Stimulated activated CD4-positive, alpha-beta T cell treated with anti-CD3 and anti-CD28 coated beads, Interleukin-1b, Interleukin-23, amount 100 ng/mL, for 24 hours (primary cell): ENCODE results near the gene CCDC74B.
A peak's percentile ranks its signal among the peaks of the same experiment; 100 is the strongest.
"Not testable (repeated sequence)": the region's sequence is repeated elsewhere in the genome, so short reads cannot be mapped to it uniquely, and the experiment has no call there.

Experiments
- DNase-seq, 4 experiments: peaks; one replicate each; pipeline ENCODE4 v3.0.0-alpha.2; 2020; ENCODE audit warnings: low read depth in 4 of 4, low spot score in 1 of 4

Gene CCDC74B

GRCh38 chr2:130145006-130145414 lies at the start of gene CCDC74B:
Gene CCDC74B, minus strand, starts transcription at chr2:130145112. Its CDS starts 116 bp downstream, at chr2:130144996.
- DNase-seq = peak in 3 of 4 experiments; percentile 11 to 45 (median 24)

DNA sequence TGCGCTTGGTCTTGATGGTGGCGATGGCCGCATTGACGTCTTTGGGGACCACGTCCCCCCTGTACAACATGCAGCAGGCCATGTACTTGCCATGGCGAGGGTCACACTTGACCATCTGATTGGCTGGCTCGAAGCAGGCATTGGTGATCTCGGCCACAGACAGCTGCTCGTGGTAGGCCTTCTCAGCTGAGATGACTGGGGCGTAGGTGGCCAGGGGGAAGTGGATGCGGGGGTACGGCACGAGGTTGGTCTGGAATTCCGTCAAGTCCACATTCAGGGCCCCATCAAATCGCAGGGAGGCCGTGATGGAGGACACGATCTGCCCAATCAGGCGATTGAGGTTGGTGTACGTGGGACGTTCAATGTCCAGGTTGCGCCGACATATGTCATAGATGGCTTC lies 48.9 kb upstream of the CCDC74B start:
- DNase-seq = not testable (repeated sequence)

DNA sequence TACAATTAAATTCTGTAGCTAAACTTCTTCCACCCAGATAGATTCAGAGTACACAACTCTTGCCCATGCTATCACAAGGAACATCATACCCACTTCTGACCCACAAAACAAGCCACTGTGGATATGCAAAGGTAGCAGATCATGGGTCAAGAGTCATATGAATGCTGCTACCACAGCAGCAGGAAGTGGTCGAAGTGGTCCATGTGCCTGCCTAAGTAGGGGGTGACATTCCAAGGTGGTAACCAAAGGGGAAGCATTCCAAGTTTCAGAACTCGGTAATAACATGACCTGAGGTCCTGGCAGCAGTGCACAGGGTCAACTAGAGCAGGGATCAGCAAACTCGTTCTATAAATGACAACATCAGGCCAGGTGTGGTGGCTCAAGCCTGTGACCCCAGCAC lies 47.5 kb upstream of the CCDC74B start:
- DNase-seq = not testable (repeated sequence)

GRCh38 chr2:130191319-130191718 lies 46.4 kb upstream of the CCDC74B start:
- not testable (repeated sequence) for DNase-seq

DNA sequence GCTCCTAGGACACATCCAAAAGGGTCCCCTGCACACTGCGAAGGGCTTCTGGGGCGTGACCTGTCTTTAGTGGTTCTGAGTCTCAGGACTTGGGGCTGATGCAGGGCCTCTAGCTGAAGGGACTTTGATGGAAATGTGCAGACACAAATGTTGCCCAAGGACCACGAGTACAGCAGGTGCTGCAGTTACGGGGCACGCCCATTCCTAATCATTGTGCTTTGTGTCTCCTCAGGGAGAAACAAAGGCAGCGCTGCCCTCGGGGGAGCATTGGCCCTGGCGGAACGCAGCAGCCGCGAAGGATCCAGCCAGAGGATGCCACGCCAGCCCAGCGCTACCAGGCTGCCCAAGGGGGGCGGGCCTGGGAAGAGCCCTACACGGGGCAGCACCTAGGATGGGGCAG lies 45.3 kb upstream of the CCDC74B start:
- no peak for DNase-seq

DNA sequence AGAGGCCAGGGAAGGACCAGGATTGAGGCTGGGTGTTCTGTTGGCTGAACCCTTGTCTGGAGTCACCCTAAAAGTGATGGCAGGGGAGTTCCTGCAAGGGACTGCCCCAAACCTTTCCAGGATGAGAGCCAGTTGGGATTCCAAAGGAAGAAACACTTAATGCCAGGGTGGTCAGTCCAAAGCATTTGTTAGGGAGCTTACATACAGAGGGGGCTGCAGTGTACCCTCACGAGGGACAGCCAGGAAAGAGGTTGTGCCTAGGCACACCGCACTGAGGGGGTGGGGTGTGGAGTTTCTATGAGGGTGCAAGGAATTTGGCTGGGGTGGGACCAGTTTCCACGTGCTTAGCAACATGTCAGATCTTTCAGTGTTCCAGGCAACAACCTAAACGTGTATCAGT lies 44.0 kb upstream of the CCDC74B start:
- DNase-seq = not testable (repeated sequence)

DNA sequence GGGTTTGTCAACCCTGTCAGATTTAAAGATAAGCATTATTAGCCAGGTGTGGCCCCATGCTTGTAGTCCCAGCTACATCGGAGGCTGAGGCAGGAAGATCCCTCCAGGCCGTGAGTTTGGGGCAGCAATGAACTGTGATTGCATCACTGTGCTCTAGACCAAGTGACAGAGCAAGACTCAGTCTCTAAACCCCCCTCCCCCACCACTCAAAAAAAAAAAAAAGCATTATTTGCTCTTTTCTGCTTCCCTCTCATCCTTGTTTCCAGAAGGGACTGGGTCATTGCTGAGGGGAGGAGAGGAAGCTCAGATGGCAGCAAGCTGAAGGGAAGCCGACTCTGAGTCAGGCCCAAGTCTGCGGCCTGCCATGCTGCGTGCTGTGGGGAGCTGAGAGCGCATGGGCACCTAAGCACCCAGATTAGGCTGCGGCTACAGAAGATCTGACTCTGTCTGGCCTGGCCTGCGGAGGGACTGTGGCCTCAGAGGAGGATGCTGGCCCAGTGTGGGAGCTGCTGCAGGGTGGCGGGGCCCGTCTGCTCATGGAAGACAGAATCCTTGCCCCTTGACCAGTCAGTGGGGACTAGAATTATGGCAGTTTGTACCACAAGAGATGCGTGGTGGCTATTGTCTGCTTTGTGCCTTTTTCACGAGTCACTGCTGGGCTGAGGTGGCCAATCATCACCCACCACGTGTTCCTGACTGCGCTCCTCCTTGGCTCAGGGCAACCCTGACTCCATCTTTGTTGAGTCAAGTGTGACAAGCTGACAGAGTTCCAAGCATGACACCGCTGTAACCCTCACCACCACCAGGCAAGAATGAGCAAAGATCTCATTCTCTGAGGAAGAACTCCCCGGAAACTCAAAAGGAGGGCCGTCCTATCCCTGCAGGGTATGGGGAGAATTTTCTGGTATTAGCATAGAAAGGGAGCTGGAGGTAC lies 43.2 kb upstream of the CCDC74B start:
- not testable (repeated sequence) for DNase-seq

DNA sequence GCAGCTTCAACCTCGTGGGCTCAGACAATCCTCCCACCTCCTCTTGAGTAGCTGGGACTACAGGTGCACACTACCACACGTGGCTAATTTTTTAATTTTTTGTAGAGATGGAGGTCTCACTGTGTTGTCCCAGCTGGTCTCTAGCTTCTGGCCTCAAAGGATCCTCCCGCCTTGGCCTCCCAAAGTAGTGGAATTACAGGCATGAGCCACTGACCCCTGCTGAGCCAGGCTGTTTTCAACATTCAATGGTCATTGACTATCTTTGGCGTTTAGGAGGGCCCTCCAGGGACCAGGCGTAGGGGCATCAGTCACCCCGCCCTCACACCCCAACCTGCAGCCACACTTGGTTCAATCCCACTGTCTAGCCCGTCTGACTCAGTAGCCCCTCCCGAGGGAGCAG lies 42.4 kb upstream of the CCDC74B start:
- DNase-seq = no peak

- no peak for DNase-seq
Observed at GRCh38 chr2:130186391-130186790, 41.5 kb upstream of the CCDC74B start.

DNA sequence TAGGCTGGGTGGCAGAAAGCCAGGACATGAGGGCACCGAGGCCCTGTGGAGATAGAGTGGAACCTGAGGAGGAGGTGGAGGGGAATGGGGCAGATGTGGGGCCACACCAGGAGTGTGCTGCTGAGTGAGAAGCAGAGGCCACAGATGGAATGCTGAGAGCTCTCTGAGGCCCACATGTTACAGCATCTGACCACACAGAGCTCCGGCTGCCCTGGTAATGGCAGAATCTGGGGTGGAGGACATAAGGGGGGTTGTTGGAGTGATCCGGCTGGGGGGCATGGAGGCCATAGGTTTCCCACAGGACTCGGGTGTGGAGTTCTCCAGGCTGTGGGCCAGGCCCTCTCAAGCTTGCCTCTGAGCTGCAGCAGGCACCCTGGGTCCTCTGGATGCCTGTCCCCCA lies 41.0 kb upstream of the CCDC74B start:
- DNase-seq = no peak

DNA sequence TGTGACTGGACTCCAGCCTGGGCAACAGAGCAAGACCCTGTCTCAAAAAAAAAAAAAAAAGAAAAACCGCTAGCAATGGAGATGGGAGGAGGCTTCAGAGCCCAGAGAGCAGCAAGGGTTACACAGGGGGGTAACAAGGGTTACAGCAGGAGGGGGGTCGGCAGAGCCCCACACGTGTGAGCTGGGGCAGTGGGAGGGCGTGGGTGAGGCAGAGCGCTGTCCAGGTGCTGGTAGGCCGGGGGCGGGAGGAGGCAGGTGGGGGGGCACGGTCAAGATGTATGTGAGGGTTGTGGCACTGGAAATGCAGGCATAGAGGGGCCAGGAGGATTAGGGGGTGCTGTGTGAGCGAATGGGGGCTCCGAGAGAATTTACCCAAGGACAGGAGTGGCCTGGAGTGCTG lies 40.5 kb upstream of the CCDC74B start:
- DNase-seq = no peak

- DNase-seq = no peak
Observed at GRCh38 chr2:130183512-130184373, 38.8 kb upstream of the CCDC74B start.

DNA sequence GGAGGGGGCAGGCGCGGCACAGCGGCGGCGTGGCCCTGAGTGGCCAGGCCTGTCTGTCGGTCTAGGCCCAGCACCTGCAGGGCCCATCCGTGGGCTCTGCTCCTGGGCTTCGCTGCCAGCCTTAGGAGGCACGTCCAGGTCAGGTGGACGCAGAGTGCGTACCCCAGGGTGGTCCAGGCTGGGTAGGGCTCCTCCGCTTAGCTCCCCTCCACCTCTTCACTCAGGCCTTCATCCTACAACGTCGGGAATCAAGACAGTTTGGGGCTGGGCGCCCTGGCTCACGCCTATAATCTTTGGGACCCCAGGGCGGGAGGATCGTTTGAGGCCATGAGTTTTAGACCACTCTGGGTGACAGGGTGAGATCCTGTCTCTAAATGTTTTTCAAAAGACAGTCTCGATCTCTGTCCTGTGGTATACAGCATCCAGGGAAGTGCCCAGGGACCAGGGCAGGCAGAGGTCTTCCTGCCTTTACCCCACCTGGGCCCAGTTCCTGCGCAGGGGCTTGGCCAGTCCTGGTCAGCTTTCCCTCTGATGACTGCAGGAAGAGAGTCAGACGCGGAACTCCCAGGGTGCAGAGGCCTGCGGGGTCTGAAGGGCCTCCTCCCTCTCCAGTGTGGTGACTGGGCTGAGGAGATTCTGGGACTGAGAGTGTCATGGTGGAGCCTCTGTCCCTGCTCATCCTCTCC lies 38.1 kb upstream of the CCDC74B start:
- DNase-seq = not testable (repeated sequence)

- DNase-seq = peak; percentile 69 to 88 (median 86)
Observed at GRCh38 chr2:130181880-130182682, 37.2 kb upstream of the CCDC74B start, which contains the start of gene MZT2B. Gene MZT2B, plus strand, starts transcription at chr2:130182262. Its CDS starts 21 bp downstream, at chr2:130182283.

DNA sequence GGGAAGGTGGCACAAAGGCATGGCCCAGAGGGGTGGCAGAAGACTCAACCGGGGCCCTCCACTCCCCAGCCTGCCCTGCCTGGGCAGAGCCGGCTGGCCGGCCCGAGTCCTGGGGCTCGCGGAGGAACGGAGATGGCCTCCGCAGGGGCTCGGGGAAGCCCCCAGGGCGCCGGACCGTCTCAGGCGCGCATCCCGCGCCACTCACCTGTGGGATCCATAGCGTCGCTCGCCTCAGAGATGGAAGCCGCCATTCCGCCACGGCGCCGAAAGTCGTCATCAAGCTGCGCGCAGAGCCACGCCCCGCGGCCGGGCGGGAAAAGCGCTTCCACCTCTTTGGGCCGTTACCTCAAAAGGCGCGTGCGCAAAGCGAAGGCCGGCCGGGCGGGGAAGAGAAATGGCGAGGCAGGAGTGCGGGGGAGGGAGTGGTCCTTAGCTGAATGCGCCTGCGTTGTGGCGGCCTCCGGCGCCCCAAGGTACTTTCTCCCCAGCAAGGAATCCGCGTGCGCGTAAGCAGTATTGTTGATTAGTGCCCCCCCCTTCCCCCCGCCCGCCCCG lies 36.5 kb upstream of the CCDC74B start, which contains the start of gene SMPD4:
Gene SMPD4, minus strand, starts transcription at position 278 of the 555 bp plus-strand sequence. CDS start 5,010 bp downstream, outside the sequence.
- peak; percentile 92 to 98 (median 96) for DNase-seq

- not testable (repeated sequence) for DNase-seq
Observed at GRCh38 chr2:130180404-130181324, 35.8 kb upstream of the CCDC74B start.

DNA sequence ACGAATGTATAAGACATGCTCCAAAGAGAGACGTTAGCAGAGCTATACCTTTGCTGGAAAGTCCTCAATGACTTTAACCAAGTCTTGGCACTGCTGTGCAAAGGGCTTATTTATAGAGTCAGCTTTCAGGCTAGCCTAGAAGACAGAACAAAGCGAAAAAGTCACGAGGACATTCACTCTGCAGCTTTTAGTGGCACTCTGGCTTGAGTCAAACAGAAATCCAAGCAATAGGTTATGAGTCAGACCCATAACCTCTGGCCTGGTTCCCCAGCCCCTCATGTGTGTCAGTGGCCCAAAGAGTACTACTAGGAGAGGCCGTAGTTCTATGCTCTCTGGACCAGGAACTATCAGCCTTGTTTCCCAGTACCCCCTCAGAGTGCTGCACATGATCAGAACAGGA lies 30.0 kb upstream of the CCDC74B start:
- DNase-seq = not testable (repeated sequence)

GRCh38 chr2:130169896-130170295 lies 25.0 kb upstream of the CCDC74B start:
- DNase-seq = no peak

DNA sequence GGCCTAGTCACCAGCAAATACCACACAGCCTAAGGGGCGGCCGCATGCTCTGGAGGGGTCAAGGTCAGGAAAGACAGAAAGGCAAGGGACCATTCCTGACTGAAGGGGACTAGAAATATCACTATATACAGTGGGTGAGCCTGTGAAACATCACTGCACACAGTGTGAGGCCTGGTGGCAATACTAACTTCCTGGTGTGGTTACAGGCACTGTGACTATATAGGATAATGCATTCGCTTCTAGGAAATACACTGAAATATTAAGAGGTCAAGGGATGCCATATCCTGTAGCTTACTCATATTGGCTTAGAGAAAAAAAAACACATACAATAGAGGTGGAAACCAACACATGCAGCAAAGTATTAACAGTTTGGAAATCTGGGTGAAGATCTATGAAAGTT lies 24.3 kb upstream of the CCDC74B start:
- not testable (repeated sequence) for DNase-seq
